BE2C (cell line): ENCODE results near the gene PTGER4.

Experiments used
- DNase-seq: peaks from one replicate; pipeline ENCODE4 v3.0.0-alpha.2; 2020
- H3K27me3 ChIP-seq: fragments of 250-450 bp; sonication (Bioruptor Pico); 2 replicates; pipeline ENCODE4 v1.5.1; 2020; ENCODE audit warnings: mild to moderate bottlenecking
- H3K36me3 ChIP-seq: fragments of 250-450 bp; sonication (Bioruptor Pico); 2 replicates; pipeline ENCODE4 v1.5.1; 2020; ENCODE audit warnings: mild to moderate bottlenecking
- H3K4me1 ChIP-seq: fragments of 250-450 bp; sonication (Bioruptor Pico); 2 replicates; pipeline ENCODE4 v1.5.1; 2020
- H3K4me3 ChIP-seq: 2 replicates; pipeline ENCODE4 v1.5.1; 2011; ENCODE audit warnings: low read depth, low read length
- H3K9me3 ChIP-seq: fragments of 250-450 bp; sonication (Bioruptor Pico); 2 replicates; pipeline ENCODE4 v1.5.1; 2020
- TF ChIP-seq, protein P1 (sequence below): IDR thresholded peaks from 2 replicates; pipeline ENCODE4 v1.5.1; 2012; ENCODE audit warnings: mild to moderate bottlenecking, low read depth, low read length

The PTGER4 gene

DNA sequence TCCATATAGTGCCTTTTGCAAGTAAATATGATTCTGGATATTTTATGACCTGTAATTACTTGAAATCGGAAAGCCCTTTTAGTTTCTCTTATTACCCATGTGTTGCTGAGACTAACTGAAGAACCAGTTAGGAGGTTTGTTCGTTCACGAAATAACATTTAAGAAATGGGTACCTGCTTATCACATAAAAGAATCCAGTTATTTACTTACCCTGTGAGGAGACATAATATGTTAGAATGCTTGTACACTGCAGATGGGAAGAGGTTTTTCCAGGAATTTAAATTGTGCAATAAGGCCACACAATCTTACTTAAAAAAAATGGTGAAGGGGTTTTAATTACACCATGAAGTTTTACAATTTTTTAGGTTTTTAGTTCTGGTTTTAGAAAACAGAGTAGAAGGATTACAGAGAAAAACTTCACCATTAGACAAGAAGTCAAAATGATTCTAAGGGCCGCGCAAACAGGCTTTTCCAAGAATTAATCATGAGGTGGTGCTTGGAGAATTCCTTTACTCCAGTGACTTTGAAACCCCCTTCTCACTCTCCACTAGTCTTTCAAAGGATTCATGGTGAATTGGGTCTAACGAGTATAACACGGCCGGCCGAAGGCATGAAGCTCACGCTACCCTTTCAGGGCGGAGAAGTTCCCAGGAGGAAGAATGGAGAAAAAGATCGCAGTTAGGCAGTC lies 1.1 kb upstream of the PTGER4 start:
- peak overlapping the region; percentile 64; the same call in 1 of the 2 replicates for H3K4me3 ChIP-seq
- no peaks in the 10 kb centered on the region for H3K9me3 ChIP-seq
- no peaks in the 10 kb centered on the region for H3K4me1 ChIP-seq
- DNase-seq = no peak
- H3K27me3 ChIP-seq = peaks cover 70% of the 10 kb centered on the region
- H3K36me3 ChIP-seq = no peaks in the 10 kb centered on the region
- TF ChIP-seq, protein P1, sequence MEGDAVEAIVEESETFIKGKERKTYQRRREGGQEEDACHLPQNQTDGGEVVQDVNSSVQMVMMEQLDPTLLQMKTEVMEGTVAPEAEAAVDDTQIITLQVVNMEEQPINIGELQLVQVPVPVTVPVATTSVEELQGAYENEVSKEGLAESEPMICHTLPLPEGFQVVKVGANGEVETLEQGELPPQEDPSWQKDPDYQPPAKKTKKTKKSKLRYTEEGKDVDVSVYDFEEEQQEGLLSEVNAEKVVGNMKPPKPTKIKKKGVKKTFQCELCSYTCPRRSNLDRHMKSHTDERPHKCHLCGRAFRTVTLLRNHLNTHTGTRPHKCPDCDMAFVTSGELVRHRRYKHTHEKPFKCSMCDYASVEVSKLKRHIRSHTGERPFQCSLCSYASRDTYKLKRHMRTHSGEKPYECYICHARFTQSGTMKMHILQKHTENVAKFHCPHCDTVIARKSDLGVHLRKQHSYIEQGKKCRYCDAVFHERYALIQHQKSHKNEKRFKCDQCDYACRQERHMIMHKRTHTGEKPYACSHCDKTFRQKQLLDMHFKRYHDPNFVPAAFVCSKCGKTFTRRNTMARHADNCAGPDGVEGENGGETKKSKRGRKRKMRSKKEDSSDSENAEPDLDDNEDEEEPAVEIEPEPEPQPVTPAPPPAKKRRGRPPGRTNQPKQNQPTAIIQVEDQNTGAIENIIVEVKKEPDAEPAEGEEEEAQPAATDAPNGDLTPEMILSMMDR = no peak

DNA sequence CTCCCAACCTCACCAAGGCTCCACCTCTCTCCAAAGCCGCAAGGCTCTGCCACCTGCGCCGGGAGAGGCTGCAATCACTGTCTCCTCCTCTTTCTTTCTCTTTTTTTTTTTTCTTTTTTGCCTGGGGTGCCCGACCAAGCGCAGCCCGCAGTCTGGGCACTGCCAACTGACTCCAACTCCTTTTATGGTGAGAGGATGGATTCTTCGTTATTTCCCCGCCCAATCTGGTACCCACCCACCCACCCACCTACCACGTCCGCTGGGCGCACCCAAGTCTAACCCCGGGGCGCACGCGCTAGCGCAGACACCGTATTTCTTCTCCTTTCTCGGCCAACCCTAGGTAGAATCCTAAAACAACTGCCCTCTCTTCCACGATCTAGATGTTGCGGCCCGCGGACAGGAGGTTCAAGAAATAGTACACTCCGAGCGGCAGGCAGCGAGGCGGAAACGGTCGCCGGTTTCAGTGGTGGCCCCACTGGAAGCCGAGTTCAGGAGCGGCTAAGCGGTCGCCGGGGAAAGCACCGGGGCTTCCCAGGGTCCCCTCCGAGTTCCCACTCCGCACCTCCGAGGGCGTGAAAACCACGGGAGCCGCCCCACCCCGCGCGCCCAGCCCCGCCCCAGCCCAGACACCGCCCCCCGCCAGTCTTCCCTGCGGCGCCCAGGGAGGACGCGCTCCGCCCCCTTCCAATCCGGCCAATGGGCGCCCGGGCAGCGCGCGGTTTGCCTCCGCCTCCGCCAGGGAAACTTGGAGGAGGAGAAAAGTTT lies 385 bp upstream of the PTGER4 start:
- peak overlapping the region; percentile 64 for H3K4me3 ChIP-seq
- peak; percentile 87 for DNase-seq
- H3K9me3 ChIP-seq = no peaks in the 10 kb centered on the region
- TF ChIP-seq, protein P1 = no peak
- no peaks in the 10 kb centered on the region for H3K36me3 ChIP-seq
- H3K27me3 ChIP-seq = peaks cover 71% of the 10 kb centered on the region
- H3K4me1 ChIP-seq = no peaks in the 10 kb centered on the region

DNA sequence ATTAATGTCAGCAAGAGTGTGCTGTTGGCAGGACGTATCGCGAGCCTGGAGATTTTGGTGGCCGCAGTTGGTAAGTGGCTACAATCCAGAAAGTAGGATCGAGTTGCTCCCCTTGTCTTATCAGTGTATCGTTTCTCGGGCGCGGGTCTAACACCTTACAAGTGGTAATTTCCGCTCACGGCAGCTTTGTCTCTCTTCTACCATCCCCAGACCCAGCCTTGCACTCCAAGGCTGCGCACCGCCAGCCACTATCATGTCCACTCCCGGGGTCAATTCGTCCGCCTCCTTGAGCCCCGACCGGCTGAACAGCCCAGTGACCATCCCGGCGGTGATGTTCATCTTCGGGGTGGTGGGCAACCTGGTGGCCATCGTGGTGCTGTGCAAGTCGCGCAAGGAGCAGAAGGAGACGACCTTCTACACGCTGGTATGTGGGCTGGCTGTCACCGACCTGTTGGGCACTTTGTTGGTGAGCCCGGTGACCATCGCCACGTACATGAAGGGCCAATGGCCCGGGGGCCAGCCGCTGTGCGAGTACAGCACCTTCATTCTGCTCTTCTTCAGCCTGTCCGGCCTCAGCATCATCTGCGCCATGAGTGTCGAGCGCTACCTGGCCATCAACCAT lies 1.1 kb downstream of the PTGER4 start:
- no peak for DNase-seq
- Histone ChIP-seq H3K4me3 (no peak overlapping the region), H3K9me3 (no peaks in the 10 kb centered on the region), H3K27me3 (peaks cover 71% of the 10 kb centered on the region), H3K36me3 (no peaks in the 10 kb centered on the region), H3K4me1 (no peaks in the 10 kb centered on the region)
- TF ChIP-seq, protein P1 = no peak

DNA sequence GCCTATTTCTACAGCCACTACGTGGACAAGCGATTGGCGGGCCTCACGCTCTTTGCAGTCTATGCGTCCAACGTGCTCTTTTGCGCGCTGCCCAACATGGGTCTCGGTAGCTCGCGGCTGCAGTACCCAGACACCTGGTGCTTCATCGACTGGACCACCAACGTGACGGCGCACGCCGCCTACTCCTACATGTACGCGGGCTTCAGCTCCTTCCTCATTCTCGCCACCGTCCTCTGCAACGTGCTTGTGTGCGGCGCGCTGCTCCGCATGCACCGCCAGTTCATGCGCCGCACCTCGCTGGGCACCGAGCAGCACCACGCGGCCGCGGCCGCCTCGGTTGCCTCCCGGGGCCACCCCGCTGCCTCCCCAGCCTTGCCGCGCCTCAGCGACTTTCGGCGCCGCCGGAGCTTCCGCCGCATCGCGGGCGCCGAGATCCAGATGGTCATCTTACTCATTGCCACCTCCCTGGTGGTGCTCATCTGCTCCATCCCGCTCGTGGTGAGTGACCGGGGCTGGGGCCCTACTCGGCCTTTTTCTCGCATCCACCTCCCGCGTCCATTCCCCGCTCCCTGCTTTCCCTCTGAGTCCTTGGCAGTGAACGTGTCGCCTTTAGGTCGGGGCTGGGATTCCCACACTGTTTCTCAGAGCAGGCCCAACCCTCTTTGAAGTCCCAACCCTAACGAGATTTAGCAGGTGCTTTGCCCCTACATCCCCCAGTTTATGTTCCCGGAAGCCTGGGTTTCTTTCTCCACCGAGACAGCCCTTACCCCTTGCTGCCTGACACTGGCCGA lies 1.8 kb downstream of the PTGER4 start:
- TF ChIP-seq, protein P1 = no peak
- DNase-seq = no peak
- Histone ChIP-seq H3K9me3 (no peaks in the 10 kb centered on the region), H3K4me3 (no peak overlapping the region), H3K36me3 (no peaks in the 10 kb centered on the region), H3K4me1 (no peaks in the 10 kb centered on the region), H3K27me3 (peaks cover 73% of the 10 kb centered on the region)

DNA sequence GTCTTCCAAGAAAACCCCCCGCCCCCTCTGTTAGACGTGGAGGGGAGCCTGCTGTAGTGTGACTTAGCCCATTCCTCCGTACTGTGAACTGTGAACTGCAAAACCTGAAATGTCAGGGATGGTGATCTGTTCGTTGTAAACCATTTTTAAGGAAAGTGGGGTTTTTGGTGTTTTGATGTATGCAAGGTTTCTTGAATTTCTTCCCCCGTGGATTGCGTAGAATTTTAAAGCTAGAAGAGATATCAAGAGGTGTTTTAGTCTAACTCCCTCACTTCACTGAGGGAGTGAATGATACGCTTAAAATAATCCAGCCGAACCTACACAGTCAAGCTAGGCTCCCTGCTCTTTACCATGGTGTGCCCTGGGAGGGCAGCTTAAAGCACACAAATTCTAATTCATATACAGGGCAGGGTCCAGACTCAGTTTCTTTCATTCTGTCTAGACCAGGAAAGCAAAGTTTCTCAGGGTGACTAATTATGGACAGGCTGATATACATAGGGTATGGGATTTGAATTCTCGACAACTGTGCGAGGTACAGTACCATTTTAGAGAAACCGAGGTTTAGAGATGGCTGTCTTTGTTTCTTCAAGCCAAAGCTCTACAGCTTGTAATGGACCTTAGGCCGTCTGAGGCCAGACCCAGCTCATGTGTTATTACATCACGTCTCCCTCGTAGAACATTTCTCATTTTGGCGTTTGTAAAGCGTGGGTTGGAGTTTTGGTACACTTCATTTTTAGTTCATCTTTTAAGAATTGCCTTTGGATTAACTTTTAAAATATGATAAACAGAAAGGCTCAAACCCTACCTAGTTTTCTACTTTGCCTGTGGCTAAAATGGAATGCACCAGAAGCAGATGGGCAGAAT lies 2.7 kb downstream of the PTGER4 start:
- Histone ChIP-seq H3K4me3 (no peak overlapping the region), H3K36me3 (no peaks in the 10 kb centered on the region), H3K4me1 (no peaks in the 10 kb centered on the region), H3K27me3 (peaks cover 69% of the 10 kb centered on the region), H3K9me3 (no peaks in the 10 kb centered on the region)
- DNase-seq = no peak
- TF ChIP-seq, protein P1 = no peak
